ENCODE measurements around the gene SFXN2.
"Not testable (repeated sequence)": the region's sequence is repeated elsewhere in the genome, so short reads cannot be mapped to it uniquely, and the experiment has no call there.

The SFXN2 gene

GRCh38 chr10:102682416-102682815 is 32.0 kb upstream of the SFXN2 start:
- DNase-seq, result no peak

- no peak for DNase-seq
Observed at GRCh38 chr10:102682981-102683380, 31.5 kb upstream of the SFXN2 start.

- no peak for DNase-seq
Observed at GRCh38 chr10:102683736-102684135, 30.7 kb upstream of the SFXN2 start.

- no peak for DNase-seq
Observed at GRCh38 chr10:102691285-102692066, 23.0 kb upstream of the SFXN2 start.

GRCh38 chr10:102695401-102695800 is 19.0 kb upstream of the SFXN2 start:
- DNase-seq, result not testable (repeated sequence)

- no peak for DNase-seq
Observed at GRCh38 chr10:102696736-102697135, 17.7 kb upstream of the SFXN2 start.

GRCh38 chr10:102698894-102699293 is 15.5 kb upstream of the SFXN2 start:
- no peak for DNase-seq

- DNase-seq, result no peak
Observed at GRCh38 chr10:102701272-102701671, 13.2 kb upstream of the SFXN2 start.

GRCh38 chr10:102701796-102702195 is 12.6 kb upstream of the SFXN2 start:
- DNase-seq, result no peak

- DNase-seq, result no peak
Observed at GRCh38 chr10:102702742-102703141, 11.7 kb upstream of the SFXN2 start.

GRCh38 chr10:102704915-102705314 is 9.5 kb upstream of the SFXN2 start:
- no peak for DNase-seq

GRCh38 chr10:102705531-102705930 is 8.9 kb upstream of the SFXN2 start:
- DNase-seq, result no peak

GRCh38 chr10:102710609-102711008 is 3.8 kb upstream of the SFXN2 start:
- DNase-seq, result no peak

- DNase-seq, result no peak
Observed at GRCh38 chr10:102712089-102712488, 2.3 kb upstream of the SFXN2 start.

- no peak for DNase-seq
Observed at GRCh38 chr10:102712843-102713538, 1.4 kb upstream of the SFXN2 start.

- no peak for DNase-seq
Observed at GRCh38 chr10:102713539-102713813, 960 bp upstream of the SFXN2 start.

- DNase-seq, result peak; percentile 92
Observed at GRCh38 chr10:102713814-102714620, 419 bp upstream of the SFXN2 start, which contains the start of gene ARL3. Gene ARL3 (minus strand): TSS chr10:102714397. CDS start chr10:102714275, 122 bp downstream.

GRCh38 chr10:102715880-102716279 is 1.4 kb downstream of the SFXN2 start:
- no peak for DNase-seq

GRCh38 chr10:102716900-102717565 is 2.6 kb downstream of the SFXN2 start:
- not testable (repeated sequence) for DNase-seq

- DNase-seq, result no peak
Observed at GRCh38 chr10:102718220-102718619, 3.8 kb downstream of the SFXN2 start.

- DNase-seq, result no peak
Observed at GRCh38 chr10:102720337-102720736, 5.9 kb downstream of the SFXN2 start.

GRCh38 chr10:102720775-102721301 is 6.4 kb downstream of the SFXN2 start:
- DNase-seq, result no peak

- no peak for DNase-seq
Observed at GRCh38 chr10:102721954-102722353, 7.5 kb downstream of the SFXN2 start.

All from activated CD4-positive, CD25-positive, alpha-beta regulatory T cell treated with anti-CD3 and anti-CD28 coated beads, Interleukin-2, amount 50 U/mL, for 72 hours (primary cell).